Fibroblast of lung (primary cell): ENCODE measurements around the gene TBC1D8. TPM values are rescaled to one million over a fixed set of nuclear protein-coding genes. Genes with fewer than 3 reads are reported as not detected.

Experiments used
- DNase-seq, 2 donors: peaks; one replicate each; pipeline versions ENCODE4 v3.0.0 to v3.0.0-alpha.2; 2010; ENCODE audit warnings: low read depth in 2 of 2
- H2AFZ ChIP-seq: 2 replicates; pipeline ENCODE4 v1.5.1; 2012; ENCODE audit warnings: low read length, control low read depth, inconsistent platforms
- H3K27ac ChIP-seq: 2 replicates; pipeline ENCODE4 v1.5.1; 2011; ENCODE audit warnings: low read length, control low read depth; ENCODE audit not compliant: insufficient read depth
- H3K27me3 ChIP-seq: 2 replicates; pipeline ENCODE4 v1.5.1; 2011; ENCODE audit warnings: mild to moderate bottlenecking, low read length; ENCODE audit not compliant: control insufficient read depth, insufficient read depth
- H3K36me3 ChIP-seq: 2 replicates; pipeline ENCODE4 v1.5.1; 2011; ENCODE audit warnings: low read length; ENCODE audit not compliant: control insufficient read depth, insufficient read depth
- H3K4me1 ChIP-seq: 2 replicates; pipeline ENCODE4 v1.5.1; 2011; ENCODE audit warnings: low read length; ENCODE audit not compliant: control insufficient read depth, insufficient read depth; ENCODE audit errors: extremely low read depth
- H3K4me2 ChIP-seq: 2 replicates; pipeline ENCODE4 v1.5.1; 2011; ENCODE audit warnings: low read length, control low read depth; ENCODE audit not compliant: insufficient read depth; ENCODE audit errors: extremely low read depth
- H3K4me3 ChIP-seq, 4 experiments: fragments of 200-600 bp in 1 of 4; sonication (generic) in 1 of 4; replicated peaks in 1 of 4; 2 replicates each; pipeline ENCODE4 v1.5.1; 2011 to 2016; ENCODE audit warnings: low read length in 4 of 4, low read depth in 3 of 4, mild to moderate bottlenecking in 3 of 4, control low read depth in 2 of 4, inconsistent platforms in 1 of 4, mixed read lengths in 1 of 4; ENCODE audit not compliant: insufficient read depth in 1 of 4; ENCODE audit errors: control extremely low read depth in 1 of 4
- H3K79me2 ChIP-seq: 2 replicates; pipeline ENCODE4 v1.5.1; 2012; ENCODE audit warnings: mild to moderate bottlenecking, low read length, inconsistent platforms; ENCODE audit not compliant: control insufficient read depth, insufficient read depth
- H3K9ac ChIP-seq: 2 replicates; pipeline ENCODE4 v1.5.1; 2011; ENCODE audit warnings: mild to moderate bottlenecking, low read length, control low read depth; ENCODE audit not compliant: insufficient read depth
- H3K9me3 ChIP-seq: 2 replicates; pipeline ENCODE4 v1.5.1; 2012; ENCODE audit warnings: low read depth, low read length; ENCODE audit not compliant: control insufficient read depth, insufficient read depth
- H4K20me1 ChIP-seq: 2 replicates; pipeline ENCODE4 v1.5.1; 2011; ENCODE audit warnings: low read length; ENCODE audit not compliant: control insufficient read depth, insufficient read depth; ENCODE audit errors: extremely low read depth
- EZH2 ChIP-seq: IDR thresholded peaks from 2 replicates; pipeline ENCODE4 v1.5.1; 2012; ENCODE audit warnings: low read length, control low read depth, mild to moderate bottlenecking; ENCODE audit errors: missing control alignments
- polyA plus RNA-seq, 2 donors: library from polyadenylated mRNA; depleted of rRNA in 1 of 2; stranded (reverse) in 1 of 2; unstranded in 1 of 2; fragments of >200 nt; gene quantifications; 2 replicates each; pipeline ENCODE4 v1.2.1, GENCODE V29; 2011 to 2012; ENCODE audit warnings: missing spikeins in 1 of 2
- total RNA-seq: library from RNA; depleted of rRNA; stranded (reverse); fragments of >200 nt; gene quantifications from 2 replicates; pipeline ENCODE4 v1.2.1, GENCODE V29; 2014
- TF ChIP-seq, protein P1 (sequence below), 2 donors: IDR thresholded peaks in 1 of 2; conservative IDR thresholded peaks in 1 of 2; 1 replicate in 1 of 2; 2 replicates in 1 of 2; pipeline ENCODE4 v1.5.1; 2011 to 2012; ENCODE audit warnings: low read length in 2 of 2, control low read depth in 1 of 2, inconsistent platforms in 1 of 2, low read depth in 1 of 2, mild to moderate bottlenecking in 1 of 2

Gene TBC1D8
- total and polyA plus RNA-seq, 2 donors (not counting 1 experiment from before 2014, with no cell fraction given): 3.8 to 5.4 TPM

DNA sequence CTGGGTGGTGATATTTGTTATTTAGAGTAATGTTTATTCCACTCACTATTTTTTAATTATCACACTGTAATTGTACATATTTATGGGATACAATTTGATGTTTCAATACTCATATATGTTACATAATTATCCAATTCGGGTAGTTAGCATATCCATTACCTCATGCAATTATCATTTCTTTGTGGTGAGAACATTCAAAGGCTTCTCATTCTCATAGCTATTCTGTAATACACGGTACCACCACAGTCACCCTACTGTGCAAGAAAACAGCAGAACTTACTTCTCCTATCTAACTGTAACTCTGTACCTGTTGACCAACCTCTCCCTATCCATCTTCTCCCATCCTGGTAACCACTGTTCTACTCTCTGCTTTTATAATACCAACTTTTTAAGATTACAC, 4.6 kb downstream of the TBC1D8 start:
- no peak overlapping the region for H3K4me2 ChIP-seq
- peaks cover 4% of the 10 kb centered on the region for H3K79me2 ChIP-seq
- H3K27ac ChIP-seq: no peak overlapping the region

DNA sequence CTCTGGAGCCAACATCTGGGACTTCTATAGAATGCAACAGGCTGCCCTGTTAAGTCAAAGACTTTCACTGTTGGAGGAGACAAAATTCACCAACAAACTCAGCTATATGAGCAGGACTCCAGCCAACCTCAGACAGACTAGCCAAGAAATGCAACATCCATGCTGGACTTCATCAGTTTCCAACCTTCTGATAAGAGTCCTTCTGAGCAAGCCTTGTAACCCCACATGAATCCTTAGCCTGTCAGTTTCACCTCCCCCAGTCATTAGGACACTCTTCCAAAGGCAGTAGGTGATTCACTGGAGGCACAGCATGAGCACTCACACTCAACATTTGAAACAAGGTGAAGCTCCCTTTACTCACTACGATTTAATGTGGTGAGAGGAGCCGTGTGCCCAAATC, 5.8 kb downstream of the TBC1D8 start:
- H2AFZ ChIP-seq: no peak overlapping the region
- no peaks in the 10 kb centered on the region for H3K27me3 ChIP-seq
- H3K4me2 ChIP-seq: no peak overlapping the region
- TF ChIP-seq, protein P1, sequence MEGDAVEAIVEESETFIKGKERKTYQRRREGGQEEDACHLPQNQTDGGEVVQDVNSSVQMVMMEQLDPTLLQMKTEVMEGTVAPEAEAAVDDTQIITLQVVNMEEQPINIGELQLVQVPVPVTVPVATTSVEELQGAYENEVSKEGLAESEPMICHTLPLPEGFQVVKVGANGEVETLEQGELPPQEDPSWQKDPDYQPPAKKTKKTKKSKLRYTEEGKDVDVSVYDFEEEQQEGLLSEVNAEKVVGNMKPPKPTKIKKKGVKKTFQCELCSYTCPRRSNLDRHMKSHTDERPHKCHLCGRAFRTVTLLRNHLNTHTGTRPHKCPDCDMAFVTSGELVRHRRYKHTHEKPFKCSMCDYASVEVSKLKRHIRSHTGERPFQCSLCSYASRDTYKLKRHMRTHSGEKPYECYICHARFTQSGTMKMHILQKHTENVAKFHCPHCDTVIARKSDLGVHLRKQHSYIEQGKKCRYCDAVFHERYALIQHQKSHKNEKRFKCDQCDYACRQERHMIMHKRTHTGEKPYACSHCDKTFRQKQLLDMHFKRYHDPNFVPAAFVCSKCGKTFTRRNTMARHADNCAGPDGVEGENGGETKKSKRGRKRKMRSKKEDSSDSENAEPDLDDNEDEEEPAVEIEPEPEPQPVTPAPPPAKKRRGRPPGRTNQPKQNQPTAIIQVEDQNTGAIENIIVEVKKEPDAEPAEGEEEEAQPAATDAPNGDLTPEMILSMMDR (conservative IDR thresholded peaks at IDR 0.05 in 1 of 2, IDR thresholded peaks at IDR 0.05 in 1 of 2; ENCODE audit: low read depth in 1 of 2, low read length in 2 of 2): no peak
- no peak for TF ChIP-seq EZH2
- peaks cover 2% of the 10 kb centered on the region for H3K4me1 ChIP-seq
- no peaks in the 10 kb centered on the region for H3K36me3 ChIP-seq
- peaks cover 4% of the 10 kb centered on the region for H3K79me2 ChIP-seq
- H3K9ac ChIP-seq: no peak overlapping the region
- no peaks in the 10 kb centered on the region for H4K20me1 ChIP-seq
- peak in 1 of 2 donors; percentile 7 for DNase-seq
- no peak overlapping the region for H3K4me3 ChIP-seq
- H3K27ac ChIP-seq: no peak overlapping the region
- H3K9me3 ChIP-seq: no peaks in the 10 kb centered on the region

More for the DNA sequence above, 4.6 kb downstream of the TBC1D8 start:
- Histone ChIP-seq H3K36me3 (no peaks in the 10 kb centered on the region), H3K4me1 (peaks cover 2% of the 10 kb centered on the region), H2AFZ (no peak overlapping the region), H3K27me3 (no peaks in the 10 kb centered on the region), H3K9me3 (no peaks in the 10 kb centered on the region), H4K20me1 (no peaks in the 10 kb centered on the region), H3K9ac (no peak overlapping the region), H3K4me3 (no peak overlapping the region)
- TF ChIP-seq, protein P1 (conservative IDR thresholded peaks at IDR 0.05 in 1 of 2, IDR thresholded peaks at IDR 0.05 in 1 of 2; ENCODE audit: low read depth in 1 of 2, low read length in 2 of 2): no peak
- no peak for TF ChIP-seq EZH2
- no peak for DNase-seq

DNA sequence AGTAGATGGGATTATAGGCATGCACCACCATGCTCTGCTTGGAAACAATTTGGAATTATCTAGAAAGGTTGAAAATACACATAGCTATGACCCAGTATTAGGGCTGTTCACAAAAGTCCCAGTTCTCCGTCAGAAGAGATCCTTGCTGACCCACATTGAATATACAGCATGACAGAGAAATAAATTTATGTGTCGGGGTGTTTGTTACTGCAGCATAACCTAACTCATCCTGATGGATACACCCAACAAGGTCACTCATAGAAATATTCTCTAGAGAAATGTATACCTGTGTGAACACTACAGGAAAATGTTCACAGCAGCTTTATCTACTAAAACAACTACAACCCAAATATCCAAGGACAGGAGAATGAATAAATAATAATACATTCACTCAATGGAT, 9.0 kb downstream of the TBC1D8 start:
- no peaks in the 10 kb centered on the region for H3K4me1 ChIP-seq
- no peak overlapping the region for H2AFZ ChIP-seq
- no peak overlapping the region for H3K9ac ChIP-seq
- no peaks in the 10 kb centered on the region for H3K9me3 ChIP-seq
- H3K79me2 ChIP-seq: peaks cover 3% of the 10 kb centered on the region
- no peak overlapping the region for H3K4me2 ChIP-seq
- H3K4me3 ChIP-seq: no peak overlapping the region
- H3K27me3 ChIP-seq: no peaks in the 10 kb centered on the region
- H3K27ac ChIP-seq: no peak overlapping the region
- no peaks in the 10 kb centered on the region for H3K36me3 ChIP-seq
- no peak for TF ChIP-seq EZH2
- TF ChIP-seq, protein P1 (conservative IDR thresholded peaks at IDR 0.05 in 1 of 2, IDR thresholded peaks at IDR 0.05 in 1 of 2; ENCODE audit: low read depth in 1 of 2, low read length in 2 of 2): no peak
- no peaks in the 10 kb centered on the region for H4K20me1 ChIP-seq
- DNase-seq: no peak
